ENCODE results near the gene RILPL2.
"Not testable (repeated sequence)": the region's sequence is repeated elsewhere in the genome, so short reads cannot be mapped to it uniquely, and the experiment has no call there.

Gene RILPL2

GRCh38 chr12:123429101-123429500 lies 7.4 kb downstream of the RILPL2 start:
- not testable (repeated sequence) for H3K9ac ChIP-seq (ENCODE audit: low read length in 2 of 2); H3K27ac ChIP-seq (ENCODE audit: low read length); H3K36me3 ChIP-seq (ENCODE audit: control insufficient read depth in 2 of 2, insufficient read depth in 2 of 2, low read length in 2 of 2); H3K27me3 ChIP-seq (ENCODE audit: control insufficient read depth in 1 of 2, insufficient read depth in 2 of 2, low read length in 2 of 2); H3K4me3 ChIP-seq (ENCODE audit: low read length in 2 of 2); H3K4me1 ChIP-seq (ENCODE audit: control insufficient read depth, insufficient read depth, low read length); H3K9me3 ChIP-seq (ENCODE audit: control insufficient read depth in 2 of 2, low read length in 2 of 2)

- Histone ChIP-seq H3K36me3 (ENCODE audit: control insufficient read depth in 2 of 2, insufficient read depth in 2 of 2, low read length in 2 of 2) (peaks cover 6 to 7% of the 10 kb centered on the region in 2 donors), H3K4me1 (ENCODE audit: control insufficient read depth, insufficient read depth, low read length) (peaks cover 2% of the 10 kb centered on the region)
Measured at GRCh38 chr12:123428591-123428990, 7.9 kb downstream of the RILPL2 start.

GRCh38 chr12:123427036-123427769 lies 9.3 kb downstream of the RILPL2 start:
- Histone ChIP-seq H3K9ac (ENCODE audit: low read length in 2 of 2) (no peak overlapping the region), H3K9me3 (ENCODE audit: control insufficient read depth in 2 of 2, low read length in 2 of 2) (no peaks in the 10 kb centered on the region), H3K4me1 (ENCODE audit: control insufficient read depth, insufficient read depth, low read length) (no peaks in the 10 kb centered on the region), H3K36me3 (ENCODE audit: control insufficient read depth in 2 of 2, insufficient read depth in 2 of 2, low read length in 2 of 2) (peaks cover 9 to 11% of the 10 kb centered on the region in 2 donors), H3K27me3 (ENCODE audit: control insufficient read depth in 1 of 2, insufficient read depth in 2 of 2, low read length in 2 of 2) (no peaks in the 10 kb centered on the region), H3K27ac (ENCODE audit: low read length) (no peak overlapping the region), H3K4me3 (ENCODE audit: low read length in 2 of 2) (no peak overlapping the region)

More at GRCh38 chr12:123428591-123428990, 7.9 kb downstream of the RILPL2 start:
- Histone ChIP-seq H3K9me3 (ENCODE audit: control insufficient read depth in 2 of 2, low read length in 2 of 2) (no peaks in the 10 kb centered on the region), H3K4me3 (ENCODE audit: low read length in 2 of 2) (no peak overlapping the region), H3K27ac (ENCODE audit: low read length) (no peak overlapping the region), H3K27me3 (ENCODE audit: control insufficient read depth in 1 of 2, insufficient read depth in 2 of 2, low read length in 2 of 2) (no peaks in the 10 kb centered on the region), H3K9ac (ENCODE audit: low read length in 2 of 2) (no peak overlapping the region)

- no peaks in the 10 kb centered on the region for H3K27me3 ChIP-seq (ENCODE audit: control insufficient read depth in 1 of 2, insufficient read depth in 2 of 2, low read length in 2 of 2)
- no peak overlapping the region for H3K9ac ChIP-seq (ENCODE audit: low read length in 2 of 2)
- H3K36me3 ChIP-seq (ENCODE audit: control insufficient read depth in 2 of 2, insufficient read depth in 2 of 2, low read length in 2 of 2), result peaks cover 6 to 16% of the 10 kb centered on the region in 2 donors
Measured at GRCh38 chr12:123421314-123421713, 15.2 kb downstream of the RILPL2 start.

GRCh38 chr12:123410041-123410412 lies 26.5 kb downstream of the RILPL2 start:
- Histone ChIP-seq H3K9ac (ENCODE audit: low read length in 2 of 2) (no peak overlapping the region), H3K9me3 (ENCODE audit: control insufficient read depth in 2 of 2, low read length in 2 of 2) (no peaks in the 10 kb centered on the region), H3K27ac (ENCODE audit: low read length) (no peak overlapping the region), H3K27me3 (ENCODE audit: control insufficient read depth in 1 of 2, insufficient read depth in 2 of 2, low read length in 2 of 2) (no peaks in the 10 kb centered on the region), H3K4me3 (ENCODE audit: low read length in 2 of 2) (no peak overlapping the region), H3K36me3 (ENCODE audit: control insufficient read depth in 2 of 2, insufficient read depth in 2 of 2, low read length in 2 of 2) (peaks cover 13 to 22% of the 10 kb centered on the region in 2 donors), H3K4me1 (ENCODE audit: control insufficient read depth, insufficient read depth, low read length) (no peaks in the 10 kb centered on the region)

More at GRCh38 chr12:123421314-123421713, 15.2 kb downstream of the RILPL2 start:
- no peak overlapping the region for H3K4me3 ChIP-seq (ENCODE audit: low read length in 2 of 2)
- no peaks in the 10 kb centered on the region for H3K4me1 ChIP-seq (ENCODE audit: control insufficient read depth, insufficient read depth, low read length)
- no peak overlapping the region for H3K27ac ChIP-seq (ENCODE audit: low read length)
- no peaks in the 10 kb centered on the region for H3K9me3 ChIP-seq (ENCODE audit: control insufficient read depth in 2 of 2, low read length in 2 of 2)

GRCh38 chr12:123409284-123410040 lies 27.0 kb downstream of the RILPL2 start:
- not testable (repeated sequence) for H3K9me3 ChIP-seq (ENCODE audit: control insufficient read depth in 2 of 2, low read length in 2 of 2); H3K4me1 ChIP-seq (ENCODE audit: control insufficient read depth, insufficient read depth, low read length); H3K27ac ChIP-seq (ENCODE audit: low read length); H3K4me3 ChIP-seq (ENCODE audit: low read length in 2 of 2); H3K27me3 ChIP-seq (ENCODE audit: control insufficient read depth in 1 of 2, insufficient read depth in 2 of 2, low read length in 2 of 2); H3K9ac ChIP-seq (ENCODE audit: low read length in 2 of 2)
- H3K36me3 ChIP-seq (ENCODE audit: control insufficient read depth in 2 of 2, insufficient read depth in 2 of 2, low read length in 2 of 2), result peaks cover 18 to 27% of the 10 kb centered on the region in 2 donors

GRCh38 chr12:123408619-123409018 lies 27.9 kb downstream of the RILPL2 start:
- H3K27me3 ChIP-seq (ENCODE audit: control insufficient read depth in 1 of 2, insufficient read depth in 2 of 2, low read length in 2 of 2); H3K9ac ChIP-seq (ENCODE audit: low read length in 2 of 2); H3K4me3 ChIP-seq (ENCODE audit: low read length in 2 of 2); H3K27ac ChIP-seq (ENCODE audit: low read length); H3K4me1 ChIP-seq (ENCODE audit: control insufficient read depth, insufficient read depth, low read length); H3K9me3 ChIP-seq (ENCODE audit: control insufficient read depth in 2 of 2, low read length in 2 of 2): not testable (repeated sequence)
- H3K36me3 ChIP-seq (ENCODE audit: control insufficient read depth in 2 of 2, insufficient read depth in 2 of 2, low read length in 2 of 2), result peaks cover 26 to 35% of the 10 kb centered on the region in 2 donors

GRCh38 chr12:123407934-123408333 lies 28.6 kb downstream of the RILPL2 start:
- not testable (repeated sequence) for H3K4me1 ChIP-seq (ENCODE audit: control insufficient read depth, insufficient read depth, low read length); H3K27me3 ChIP-seq (ENCODE audit: control insufficient read depth in 1 of 2, insufficient read depth in 2 of 2, low read length in 2 of 2); H3K4me3 ChIP-seq (ENCODE audit: low read length in 2 of 2); H3K9me3 ChIP-seq (ENCODE audit: control insufficient read depth in 2 of 2, low read length in 2 of 2); H3K9ac ChIP-seq (ENCODE audit: low read length in 2 of 2); H3K27ac ChIP-seq (ENCODE audit: low read length)
- peaks cover 31 to 42% of the 10 kb centered on the region in 2 donors for H3K36me3 ChIP-seq (ENCODE audit: control insufficient read depth in 2 of 2, insufficient read depth in 2 of 2, low read length in 2 of 2)

- H3K27ac ChIP-seq (ENCODE audit: low read length); H3K4me1 ChIP-seq (ENCODE audit: control insufficient read depth, insufficient read depth, low read length); H3K9me3 ChIP-seq (ENCODE audit: control insufficient read depth in 2 of 2, low read length in 2 of 2); H3K9ac ChIP-seq (ENCODE audit: low read length in 2 of 2); H3K27me3 ChIP-seq (ENCODE audit: control insufficient read depth in 1 of 2, insufficient read depth in 2 of 2, low read length in 2 of 2); H3K4me3 ChIP-seq (ENCODE audit: low read length in 2 of 2): not testable (repeated sequence)
- H3K36me3 ChIP-seq (ENCODE audit: control insufficient read depth in 2 of 2, insufficient read depth in 2 of 2, low read length in 2 of 2), result peaks cover 35 to 45% of the 10 kb centered on the region in 2 donors
Measured at GRCh38 chr12:123407269-123407668, 29.2 kb downstream of the RILPL2 start.

GRCh38 chr12:123404581-123404980 lies 31.9 kb downstream of the RILPL2 start:
- Histone ChIP-seq H3K9ac (ENCODE audit: low read length in 2 of 2) (no peak overlapping the region), H3K4me1 (ENCODE audit: control insufficient read depth, insufficient read depth, low read length) (peaks cover 8% of the 10 kb centered on the region), H3K27me3 (ENCODE audit: control insufficient read depth in 1 of 2, insufficient read depth in 2 of 2, low read length in 2 of 2) (no peaks in the 10 kb centered on the region), H3K9me3 (ENCODE audit: control insufficient read depth in 2 of 2, low read length in 2 of 2) (no peaks in the 10 kb centered on the region), H3K4me3 (ENCODE audit: low read length in 2 of 2) (no peak overlapping the region), H3K27ac (ENCODE audit: low read length) (no peak overlapping the region), H3K36me3 (ENCODE audit: control insufficient read depth in 2 of 2, insufficient read depth in 2 of 2, low read length in 2 of 2) (peaks cover 34 to 45% of the 10 kb centered on the region in 2 donors)

Data from stomach smooth muscle (tissue), 2 donors.